Uterine smooth muscle cell (primary cell): Measurements from ENCODE around the gene CD86. TPM values are rescaled to one million over a fixed set of nuclear protein-coding genes. Genes with fewer than 3 reads are reported as not detected.

Source experiments
- total RNA-seq: library from RNA; depleted of rRNA; stranded (reverse); fragments of >200 nt; gene quantifications from 2 replicates; pipeline ENCODE4 v1.2.3, GENCODE V29; 2014

CD86 gene
- total RNA-seq, result under 0.01 TPM in 1 of 2 replicates, not detected in the other

GRCh38 chr3:122055215-122055614, at the start of gene CD86:
CD86 (plus strand) TSS chr3:122055362; CDS start chr3:122055490, 128 bp downstream.

GRCh38 chr3:122021811-122022401, 33.3 kb upstream of the CD86 start, which contains the start of gene ILDR1:
ILDR1 (minus strand) TSS chr3:122022247; CDS start chr3:122022077, 170 bp downstream.

Other genes with a start within 250 kb of the CD86 start
- gene IQCB1, start 220.3 kb upstream of the CD86 start, total RNA-seq, result 19.7 and 22.8 TPM in 2 replicates
- gene EAF2, start 220.2 kb upstream of the CD86 start, total RNA-seq, result 2.2 and 3.4 TPM in 2 replicates
- 0.11 and 0.75 TPM in 2 replicates for gene SLC15A2, start 161.0 kb upstream of the CD86 start, total RNA-seq
- not detected in 2 replicates for gene ILDR1, start 33.1 kb upstream of the CD86 start, total RNA-seq
- not detected in 2 replicates for gene CASR, start 128.3 kb downstream of the CD86 start, total RNA-seq